Keratinocyte (primary cell): ENCODE data around the gene GFY.

Experiments
- EZH2 ChIP-seq: IDR thresholded peaks from one replicate; pipeline ENCODE4 v1.6.1; 2012; ENCODE audit warnings: inconsistent platforms, mild to moderate bottlenecking, low read length, moderate library complexity
- TF ChIP-seq, protein P1 (sequence below), 3 experiments: IDR thresholded peaks in 1 of 3; conservative IDR thresholded peaks in 1 of 3; optimal IDR thresholded peaks in 1 of 3; 2 replicates in 2 of 3; 3 replicates in 1 of 3; pipeline versions ENCODE3 to v1.5.1; 2011; ENCODE audit warnings: low read length in 3 of 3, mild to moderate bottlenecking in 3 of 3, moderate library complexity in 2 of 3, control low read depth in 1 of 3, inconsistent platforms in 1 of 3; ENCODE audit not compliant: insufficient read depth in 2 of 3; ENCODE audit errors: extremely low read depth in 1 of 3

DNA sequence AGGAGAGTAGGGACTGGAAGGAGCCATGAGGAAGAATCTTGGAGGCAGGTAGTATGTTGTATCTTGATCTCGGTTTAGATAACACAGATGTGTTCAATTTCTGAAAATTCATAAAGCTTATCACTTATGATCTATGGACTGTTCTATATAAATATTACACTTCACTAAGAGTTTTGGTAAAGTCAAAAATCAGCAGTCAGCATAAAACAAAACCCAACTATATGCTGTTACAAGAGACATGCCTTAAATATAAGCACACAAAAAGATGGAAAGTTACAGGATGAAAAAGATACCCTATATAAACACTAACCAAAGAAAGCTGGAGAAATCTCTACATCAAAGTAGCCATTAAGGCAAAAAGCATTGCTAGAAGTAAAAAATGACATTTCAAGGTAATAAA lies 41.6 kb upstream of the GFY start:
- TF ChIP-seq, protein P1, sequence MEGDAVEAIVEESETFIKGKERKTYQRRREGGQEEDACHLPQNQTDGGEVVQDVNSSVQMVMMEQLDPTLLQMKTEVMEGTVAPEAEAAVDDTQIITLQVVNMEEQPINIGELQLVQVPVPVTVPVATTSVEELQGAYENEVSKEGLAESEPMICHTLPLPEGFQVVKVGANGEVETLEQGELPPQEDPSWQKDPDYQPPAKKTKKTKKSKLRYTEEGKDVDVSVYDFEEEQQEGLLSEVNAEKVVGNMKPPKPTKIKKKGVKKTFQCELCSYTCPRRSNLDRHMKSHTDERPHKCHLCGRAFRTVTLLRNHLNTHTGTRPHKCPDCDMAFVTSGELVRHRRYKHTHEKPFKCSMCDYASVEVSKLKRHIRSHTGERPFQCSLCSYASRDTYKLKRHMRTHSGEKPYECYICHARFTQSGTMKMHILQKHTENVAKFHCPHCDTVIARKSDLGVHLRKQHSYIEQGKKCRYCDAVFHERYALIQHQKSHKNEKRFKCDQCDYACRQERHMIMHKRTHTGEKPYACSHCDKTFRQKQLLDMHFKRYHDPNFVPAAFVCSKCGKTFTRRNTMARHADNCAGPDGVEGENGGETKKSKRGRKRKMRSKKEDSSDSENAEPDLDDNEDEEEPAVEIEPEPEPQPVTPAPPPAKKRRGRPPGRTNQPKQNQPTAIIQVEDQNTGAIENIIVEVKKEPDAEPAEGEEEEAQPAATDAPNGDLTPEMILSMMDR (optimal IDR thresholded peaks at IDR 0.05 in 1 of 3, IDR thresholded peaks at IDR 0.05 in 1 of 3, conservative IDR thresholded peaks at IDR 0.05 in 1 of 3; ENCODE audit: extremely low read depth in 1 of 3, insufficient read depth in 2 of 3, low read length in 3 of 3), result no peak
- no peak for TF ChIP-seq EZH2
